Motor neuron (in vitro differentiated cells): Measurements from ENCODE around the gene APCDD1L. TPM values are rescaled to one million over a fixed set of nuclear protein-coding genes. Genes with fewer than 3 reads are reported as not detected.

ENCODE experiments used
- ATAC-seq, 8 experiments: fragments of 200-7000 bp; cut with Tn5 transposase; replicated peaks in 6 of 8; 2 replicates each; pipeline ENCODE4 v1.8.0; 2021; ENCODE audit warnings: mild to moderate bottlenecking in 8 of 8, moderate library complexity in 8 of 8
- H3K27ac ChIP-seq, 2 donors: fragments of 250-450 bp; sonication (Bioruptor Pico); 2 replicates each; pipeline ENCODE4 v1.9.0; 2021; ENCODE audit warnings: antibody characterized with exemption in 2 of 2, mild to moderate bottlenecking in 2 of 2, moderate library complexity in 1 of 2
- H3K4me1 ChIP-seq, 2 donors: fragments of 250-450 bp; sonication (Bioruptor Pico); replicated peaks in 1 of 2; 2 replicates each; pipeline ENCODE4 v1.6.1; 2021; ENCODE audit warnings: antibody characterized with exemption in 2 of 2, mild to moderate bottlenecking in 2 of 2, moderate library complexity in 1 of 2
- H3K4me3 ChIP-seq, 5 donors: fragments of 250-450 bp; sonication (Bioruptor Pico); 2 replicates each; pipeline ENCODE4 v1.9.0; 2021; ENCODE audit warnings: antibody characterized with exemption in 5 of 5, mild to moderate bottlenecking in 5 of 5, moderate library complexity in 4 of 5
- WGBS, 10 experiments: fragments of 450-650 bp; shearing (Covaris generic); methylation state at CpG; one replicate each; pipeline ENCODE4 v1.0.0; 2022; 5-methylcytosine and 5-hydroxymethylcytosine counted together
- in situ Hi-C, 9 experiments: fragments of 400-800 bp; cut with MboI; loops; one replicate each; pipeline ENCODE4 v1.15.0; 2021; ENCODE audit warnings: low sequenced_read_pairs in 9 of 9, low pct_unique_long_range_greater_than_20kb in 2 of 9; ENCODE audit not compliant: unreplicated experiment in 9 of 9
- total RNA-seq, 8 experiments: library from RNA; unstranded; fragments of 300-600 nt; gene quantifications; 2 replicates each; pipeline versions ENCODE4 v1.2.3 to v1.2.4, GENCODE V29; 2022

APCDD1L gene
- total RNA-seq, 8 experiments from 2014 or later, result 0.11 to 6.3 (median 0.59) TPM

GRCh38 chr20:58446960-58447265 lies 68.3 kb downstream of the APCDD1L start:
- no peak for ATAC-seq
- 56 to 100% (median 92%) methylated on average over 3 to 6 of the region's 7 CpGs; no CpG with 5 or more reads in 5 of the 10 experiments for WGBS, 10 experiments
- H3K4me1 ChIP-seq, result peaks cover 38 to 56% of the 10 kb centered on the region in 2 donors
- in situ Hi-C loops, result loop anchor here in 2 of 9 experiments (25.0 kb wide), 1 partner anchor 210 kb away; the partner anchor contains the start of gene ANKRD60 (in 2 of the 2)
- peak overlapping the region in 1 of 2 donors; percentile 10 for H3K27ac ChIP-seq
- no peak overlapping the region for H3K4me3 ChIP-seq

GRCh38 chr20:58446264-58446959 lies 68.8 kb downstream of the APCDD1L start:
- Histone ChIP-seq H3K27ac (peak overlapping the region in 1 of 2 donors; percentile 10), H3K4me3 (no peak overlapping the region), H3K4me1 (peaks cover 38 to 56% of the 10 kb centered on the region in 2 donors)
- in situ Hi-C loops, result loop anchor here in 2 of 9 experiments (25.0 kb wide), 1 partner anchor 209 kb away; the partner anchor contains the start of gene ANKRD60 (in 2 of the 2)
- ATAC-seq, result peak in 3 of 8 experiments; percentile 19 to 87 (median 66)
- 28 to 100% (median 95%) methylated on average over 1 to 5 of the region's 6 CpGs for whole genome bisulfite sequencing, 10 experiments

GRCh38 chr20:58444746-58445255 lies 70.4 kb downstream of the APCDD1L start:
- in situ Hi-C loops, result loop anchor here in 2 of 9 experiments (25.0 kb wide), 1 partner anchor 208 kb away; the partner anchor contains the start of gene ANKRD60 (in 2 of the 2)
- Histone ChIP-seq H3K4me3 (no peak overlapping the region), H3K4me1 (peaks cover 23 to 44% of the 10 kb centered on the region in 2 donors), H3K27ac (no peak overlapping the region)
- ATAC-seq, result peak in 1 of 8 experiments; percentile 25
- WGBS, 10 experiments, result 60 to 100% (median 98%) methylated on average over 1 to 3 of the region's 5 CpGs; no CpG with 5 or more reads in 4 of the 10 experiments

- no peak for ATAC-seq
- in situ Hi-C loops, result loop anchor here in 2 of 9 experiments (25.0 kb wide), 1 partner anchor 204 kb away; the partner anchor contains the start of gene ANKRD60 (in 2 of the 2)
Measured at GRCh38 chr20:58441723-58442122, 73.5 kb downstream of the APCDD1L start.

GRCh38 chr20:58440021-58440767 lies 75.0 kb downstream of the APCDD1L start:
- H3K4me1 ChIP-seq, result peaks cover 6 to 22% of the 10 kb centered on the region in 2 donors
- 78 to 100% (median 90%) methylated on average over 1 to 5 of the region's 5 CpGs for WGBS, 10 experiments
- in situ Hi-C loops, result loop anchor here in 2 of 9 experiments (25.0 kb wide), 1 partner anchor 203 kb away; the partner anchor contains the start of gene ANKRD60 (in 2 of the 2)
- H3K4me3 ChIP-seq, result no peak overlapping the region
- H3K27ac ChIP-seq, result no peak overlapping the region
- no peak for ATAC-seq

More at GRCh38 chr20:58441723-58442122, 73.5 kb downstream of the APCDD1L start:
- H3K27ac ChIP-seq, result no peak overlapping the region
- H3K4me1 ChIP-seq, result peaks cover 6 to 23% of the 10 kb centered on the region in 2 donors
- H3K4me3 ChIP-seq, result no peak overlapping the region

DNA sequence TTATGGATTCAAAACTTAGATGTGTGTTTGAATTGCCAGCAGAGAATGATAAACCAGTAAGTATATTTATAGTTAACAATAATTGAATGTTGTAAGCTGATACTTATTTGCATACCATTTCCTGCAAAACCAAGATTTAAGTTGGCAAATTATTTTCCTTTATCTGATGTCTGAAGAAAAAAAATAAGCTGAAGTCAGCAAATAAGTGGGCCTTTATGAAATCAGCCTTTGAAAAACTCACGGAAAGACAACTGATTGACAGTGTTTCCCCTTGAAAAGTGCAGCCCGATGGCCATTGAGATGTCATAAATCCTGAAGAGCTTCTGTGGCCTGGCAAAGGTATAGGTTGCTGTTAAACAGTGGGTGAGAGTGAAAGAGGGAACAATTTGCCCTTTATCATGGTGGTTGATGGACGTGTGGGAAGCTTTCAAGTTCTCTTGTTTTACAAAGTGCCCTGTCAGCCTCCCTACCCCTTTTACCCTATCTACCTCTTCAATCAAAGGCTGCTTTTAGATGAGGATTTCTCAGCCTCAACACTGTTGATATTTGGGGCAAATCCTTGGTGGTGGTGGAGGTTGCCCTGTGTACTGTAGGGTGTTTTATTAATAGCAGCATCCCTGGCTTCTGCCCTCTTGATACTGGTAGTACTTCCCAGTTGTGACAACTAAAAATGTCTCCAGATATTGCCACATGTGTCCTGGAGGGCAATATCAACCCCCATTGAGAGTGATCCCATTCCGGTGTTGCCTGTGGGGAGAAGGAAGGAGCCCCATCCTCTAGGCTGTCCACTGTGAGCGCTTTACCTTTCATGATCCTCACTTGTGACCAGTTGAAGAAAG lies 76.0 kb downstream of the APCDD1L start:
- Histone ChIP-seq H3K27ac (no peak overlapping the region), H3K4me1 (peaks cover 0 to 12% of the 10 kb centered on the region in 2 donors), H3K4me3 (no peak overlapping the region)
- WGBS, 10 experiments, result 57 to 100% (median 70%) methylated on average over 1 to 5 of the region's 5 CpGs
- no peak for ATAC-seq
- in situ Hi-C loops, result loop anchor here in 2 of 9 experiments (25.0 kb wide), 1 partner anchor 202 kb away; the partner anchor contains the start of gene ANKRD60 (in 2 of the 2)

- peaks cover 0 to 12% of the 10 kb centered on the region in 2 donors for H3K4me1 ChIP-seq
- in situ Hi-C loops, result loop anchor here in 2 of 9 experiments (25.0 kb wide), 1 partner anchor 200 kb away; the partner anchor contains the start of gene ANKRD60 (in 2 of the 2)
- H3K4me3 ChIP-seq, result no peak overlapping the region
- 80 to 100% (median 93%) methylated on average over 2 to 5 of the region's 5 CpGs; no CpG with 5 or more reads in 1 of the 10 experiments for WGBS, 10 experiments
- no peak for ATAC-seq
- H3K27ac ChIP-seq, result no peak overlapping the region
Measured at GRCh38 chr20:58436868-58437645, 78.1 kb downstream of the APCDD1L start.

- in situ Hi-C loops, result loop anchor here in 2 of 9 experiments (25.0 kb wide), 1 partner anchor 198 kb away; the partner anchor contains the start of gene ANKRD60 (in 2 of the 2)
- 31 to 88% (median 87%) methylated on average over 2 to 6 of the region's 6 CpGs; no CpG with 5 or more reads in 3 of the 10 experiments for WGBS, 10 experiments
Measured at GRCh38 chr20:58435237-58435636, 80.0 kb downstream of the APCDD1L start.

DNA sequence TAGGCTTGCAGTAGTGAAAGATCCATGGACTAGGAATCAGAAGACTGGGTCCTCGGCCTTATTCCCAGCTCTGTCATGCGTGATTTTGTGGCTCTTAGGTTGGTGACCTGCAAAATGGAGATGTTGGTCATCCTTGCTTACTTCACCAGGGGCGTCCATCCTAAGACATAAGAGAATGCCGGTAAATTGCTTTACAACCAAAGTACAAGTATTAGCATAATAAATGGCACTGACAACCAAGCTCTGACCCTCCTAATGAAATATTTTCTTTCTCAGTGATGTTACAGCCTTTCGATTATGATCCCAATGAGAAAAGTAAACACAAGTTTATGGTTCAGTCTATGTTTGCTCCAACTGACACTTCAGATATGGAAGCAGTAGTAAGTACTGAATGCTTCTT lies 80.9 kb downstream of the APCDD1L start:
- 57 to 100% (median 68%) methylated on average over 1 to 5 of the region's 5 CpGs; no CpG with 5 or more reads in 2 of the 10 experiments for WGBS, 10 experiments
- ATAC-seq, result no peak
- Histone ChIP-seq H3K4me3 (no peak overlapping the region), H3K27ac (no peak overlapping the region), H3K4me1 (peaks cover 0 to 4% of the 10 kb centered on the region in 2 donors)
- in situ Hi-C loops, result loop anchor here in 2 of 9 experiments (25.0 kb wide), 1 partner anchor 197 kb away; the partner anchor contains the start of gene ANKRD60 (in 2 of the 2)

More at GRCh38 chr20:58435237-58435636, 80.0 kb downstream of the APCDD1L start:
- H3K27ac ChIP-seq, result no peak overlapping the region
- H3K4me3 ChIP-seq, result no peak overlapping the region
- peaks cover 0 to 12% of the 10 kb centered on the region in 2 donors for H3K4me1 ChIP-seq
- ATAC-seq, result no peak

DNA sequence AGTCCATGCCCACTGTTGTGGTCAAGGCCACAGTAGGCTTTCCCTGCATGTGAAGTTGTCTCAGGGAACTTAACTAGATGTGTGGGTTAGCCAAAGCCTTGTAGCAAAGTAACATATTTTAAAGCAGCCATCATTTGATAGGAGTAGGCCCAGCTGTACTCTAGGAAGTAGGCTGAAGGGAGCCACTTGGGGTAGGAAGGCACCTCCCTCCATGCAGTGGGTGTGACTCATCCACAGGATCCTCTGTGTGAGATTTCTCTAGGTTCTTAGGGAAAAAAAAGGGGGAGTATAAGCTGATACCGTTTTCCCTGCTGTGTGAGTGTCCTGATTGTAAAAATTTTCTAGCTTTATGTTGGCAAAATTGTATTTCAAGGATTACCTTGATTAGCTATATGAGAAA lies 81.4 kb downstream of the APCDD1L start:
- in situ Hi-C loops, result loop anchor here in 2 of 9 experiments (25.0 kb wide), 1 partner anchor 196 kb away; the partner anchor contains the start of gene ANKRD60 (in 2 of the 2)
- Histone ChIP-seq H3K4me1 (no peaks in the 10 kb centered on the region), H3K27ac (no peak overlapping the region), H3K4me3 (no peak overlapping the region)
- WGBS, 10 experiments, result 17 to 86% (median 40%) methylated on average over 1 of the region's 1 CpG; no CpG with 5 or more reads in 5 of the 10 experiments
- ATAC-seq, result peak in 2 of 8 experiments; percentile 96 to 97

- in situ Hi-C loops, result loop anchor here in 2 of 9 experiments (25.0 kb wide), 1 partner anchor 196 kb away; the partner anchor contains the start of gene ANKRD60 (in 2 of the 2)
- WGBS, 10 experiments, result 93 to 100% (median 100%) methylated on average over 1 to 2 of the region's 2 CpGs; no CpG with 5 or more reads in 7 of the 10 experiments
- Histone ChIP-seq H3K4me3 (no peak overlapping the region), H3K4me1 (no peaks in the 10 kb centered on the region), H3K27ac (no peak overlapping the region)
- ATAC-seq, result no peak
Measured at GRCh38 chr20:58433029-58433647, 82.1 kb downstream of the APCDD1L start.
